CD14-positive monocyte (primary cell): ENCODE data around the gene ATP2B1. TPM values are rescaled to one million over a fixed set of nuclear protein-coding genes. Genes with fewer than 3 reads are reported as not detected.

ENCODE experiments used
- DNase-seq, 3 donors: peaks; one replicate each; pipeline ENCODE4 v3.0.0-alpha.2; 2011 to 2022
- H2AFZ ChIP-seq: 2 replicates; pipeline ENCODE4 v1.6.0; 2012; ENCODE audit warnings: mild to moderate bottlenecking, low read depth, low read length, inconsistent platforms; ENCODE audit not compliant: insufficient read depth, poor library complexity, severe bottlenecking
- H3K27ac ChIP-seq, 2 donors: 1 replicate in 1 of 2; 2 replicates in 1 of 2; pipeline ENCODE4 v1.5.1; 2012 to 2013; ENCODE audit warnings: low read length in 2 of 2, control low read depth in 1 of 2, inconsistent platforms in 1 of 2, low read depth in 1 of 2, mild to moderate bottlenecking in 1 of 2
- H3K27me3 ChIP-seq, 2 donors: one replicate each; pipeline versions ENCODE4 v1.6.0 to v1.6.1; 2011 to 2013; ENCODE audit warnings: low read length in 2 of 2; ENCODE audit not compliant: control insufficient read depth in 2 of 2, insufficient read depth in 2 of 2
- H3K36me3 ChIP-seq, 2 donors: replicated peaks in 1 of 2; 1 replicate in 1 of 2; 2 replicates in 1 of 2; pipeline versions ENCODE4 v1.5.1 to v1.6.1; 2012 to 2013; ENCODE audit warnings: low read length in 2 of 2, control low read depth in 1 of 2, inconsistent platforms in 1 of 2, mild to moderate bottlenecking in 1 of 2; ENCODE audit not compliant: insufficient read depth in 2 of 2, control insufficient read depth in 1 of 2
- H3K4me1 ChIP-seq, 2 donors: 1 replicate in 1 of 2; 2 replicates in 1 of 2; pipeline versions ENCODE4 v1.5.1 to v1.6.1; 2012 to 2013; ENCODE audit warnings: low read length in 2 of 2, control low read depth in 1 of 2, inconsistent platforms in 1 of 2, mild to moderate bottlenecking in 1 of 2, moderate library complexity in 1 of 2; ENCODE audit not compliant: insufficient read depth in 2 of 2, control insufficient read depth in 1 of 2
- H3K4me2 ChIP-seq: replicated peaks from 2 replicates; pipeline ENCODE3; 2012; ENCODE audit warnings: low read length, moderate library complexity, mild to moderate bottlenecking; ENCODE audit not compliant: poor library complexity, severe bottlenecking; ENCODE audit errors: extremely low read depth
- H3K4me3 ChIP-seq, 3 experiments: fragments of 200-600 bp in 1 of 3; sonication (generic) in 1 of 3; replicated peaks in 1 of 3; 1 replicate in 2 of 3; 2 replicates in 1 of 3; pipeline ENCODE4 v1.5.1; 2011 to 2013; ENCODE audit warnings: low read length in 3 of 3, mild to moderate bottlenecking in 3 of 3, control low read depth in 2 of 3, low read depth in 2 of 3, inconsistent platforms in 1 of 3, moderate library complexity in 1 of 3
- H3K79me2 ChIP-seq: 2 replicates; pipeline ENCODE4 v1.6.0; 2012; ENCODE audit warnings: mild to moderate bottlenecking, control low read depth, inconsistent platforms, low read length, moderate library complexity; ENCODE audit not compliant: insufficient read depth
- H3K9ac ChIP-seq: 2 replicates; pipeline ENCODE4 v1.6.0; 2017; ENCODE audit warnings: low read length, mild to moderate bottlenecking; ENCODE audit not compliant: insufficient read depth, poor library complexity, severe bottlenecking
- H3K9me3 ChIP-seq, 2 donors: replicated peaks in 1 of 2; 1 replicate in 1 of 2; 2 replicates in 1 of 2; pipeline versions ENCODE4 v1.5.1 to v1.6.1; 2012 to 2013; ENCODE audit warnings: low read length in 2 of 2, control low read depth in 1 of 2; ENCODE audit not compliant: control insufficient read depth in 1 of 2, insufficient read depth in 1 of 2
- H4K20me1 ChIP-seq: 2 replicates; pipeline ENCODE4 v1.6.0; 2012; ENCODE audit warnings: mild to moderate bottlenecking, low read length, control low read depth, moderate library complexity; ENCODE audit not compliant: insufficient read depth
- H3K27ac Mint-ChIP-seq, 7 donors: one replicate each; pipeline ENCODE4 v1.8.0; 2020; ENCODE audit warnings: mild to moderate bottlenecking in 7 of 7, mixed read lengths in 7 of 7, moderate library complexity in 6 of 7, inconsistent platforms in 2 of 7
- H3K27me3 Mint-ChIP-seq, 3 donors: one replicate each; pipeline ENCODE4 v1.8.0; 2021 to 2022; ENCODE audit warnings: low read depth in 3 of 3, mild to moderate bottlenecking in 3 of 3, mixed read lengths in 3 of 3, moderate library complexity in 3 of 3, inconsistent platforms in 1 of 3
- H3K36me3 Mint-ChIP-seq, 2 donors: one replicate each; pipeline ENCODE4 v1.8.0; 2020; ENCODE audit warnings: mixed read lengths in 2 of 2, inconsistent platforms in 1 of 2, mild to moderate bottlenecking in 1 of 2
- H3K4me1 Mint-ChIP-seq: one replicate; pipeline ENCODE4 v1.8.0; 2020; ENCODE audit warnings: mild to moderate bottlenecking, mixed read lengths
- H3K4me3 Mint-ChIP-seq, 2 donors: one replicate each; pipeline ENCODE4 v1.8.0; 2020; ENCODE audit warnings: mild to moderate bottlenecking in 2 of 2, mixed read lengths in 2 of 2, moderate library complexity in 1 of 2
- H3K9me3 Mint-ChIP-seq, 7 donors: one replicate each; pipeline ENCODE4 v1.8.0; 2020 to 2022; ENCODE audit warnings: mixed read lengths in 7 of 7, mild to moderate bottlenecking in 6 of 7, moderate library complexity in 6 of 7, inconsistent platforms in 2 of 7
- CTCF ChIP-seq: fragments of 200-600 bp; IDR thresholded peaks from one replicate; pipeline ENCODE4 v1.8.0; 2022; ENCODE audit warnings: antibody characterized with exemption, mild to moderate bottlenecking
- WGBS: methylation state at CpG from one replicate; pipeline ENCODE4 v1.1.5; 2013; ENCODE audit warnings: missing lambda C conversion rate; ENCODE audit not compliant: insufficient coverage; 5-methylcytosine and 5-hydroxymethylcytosine counted together
- intact Hi-C, 2 donors: fragments of 100-400 bp; cut with micrococcal nuclease; formaldehyde crosslinking; loops; one replicate each; pipeline versions ENCODE4 v1.15.0 to v1.15.1; 2023
- polyA plus RNA-seq, 3 donors: library from polyadenylated mRNA; depleted of rRNA in 1 of 3; unstranded in 2 of 3; stranded (reverse) in 1 of 3; fragments of 300-500 nt in 2 of 3; fragments of >200 nt in 1 of 3; fragmentation: Illumina TruSeq in 2 of 3; gene quantifications; 1 replicate in 2 of 3; 2 replicates in 1 of 3; pipeline ENCODE4 v1.2.3, GENCODE V29; 2012 to 2021

Gene ATP2B1
- polyA plus RNA-seq, 3 donors = 35.9 to 59.3 (median 53.9) TPM

DNA sequence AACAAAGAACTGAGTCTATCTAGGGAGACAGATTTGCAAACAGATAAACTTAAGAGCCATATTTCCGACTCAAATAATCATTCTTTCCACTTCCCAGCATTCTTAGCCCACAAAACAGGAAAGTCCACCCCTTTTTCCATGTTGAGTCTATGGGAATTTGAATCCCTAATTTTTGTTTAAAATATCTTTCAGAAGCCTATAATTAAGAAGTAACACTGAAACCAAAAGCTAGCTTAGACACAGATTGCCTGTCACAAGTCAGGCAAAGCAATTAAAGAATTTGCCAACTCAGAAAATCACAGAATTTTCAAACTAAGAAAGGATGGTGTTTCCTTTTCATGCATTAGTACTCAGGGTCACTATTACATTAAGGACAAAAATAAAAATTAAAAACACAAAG lies 17.0 kb downstream of the ATP2B1 start:
- peaks cover 9% of the 10 kb centered on the region for H3K4me1 Mint-ChIP-seq
- WGBS = no CpG with 5 or more reads among the region's 1 CpG
- no peak for TF ChIP-seq CTCF
- H2AFZ ChIP-seq = no peak overlapping the region
- intact Hi-C loops = no loop called here
- DNase-seq = no peak
- H3K4me1 ChIP-seq = peaks cover under 1 to 2% of the 10 kb centered on the region in 2 donors
- H4K20me1 ChIP-seq = peaks cover 100% of the 10 kb centered on the region
- H3K27me3 ChIP-seq = no peaks in the 10 kb centered on the region
- H3K27ac Mint-ChIP-seq = no peak overlapping the region
- H3K79me2 ChIP-seq = peaks cover 99% of the 10 kb centered on the region
- H3K9me3 Mint-ChIP-seq = no peaks in the 10 kb centered on the region
- H3K36me3 ChIP-seq = no peaks in the 10 kb centered on the region
- no peak overlapping the region for H3K27ac ChIP-seq
- no peak overlapping the region for H3K4me3 Mint-ChIP-seq
- peaks cover 17 to 18% of the 10 kb centered on the region in 2 donors for H3K36me3 Mint-ChIP-seq
- H3K9ac ChIP-seq = no peak overlapping the region
- H3K4me2 ChIP-seq = no peak overlapping the region
- no peak overlapping the region for H3K4me3 ChIP-seq
- H3K9me3 ChIP-seq = no peaks in the 10 kb centered on the region
- H3K27me3 Mint-ChIP-seq = no peaks in the 10 kb centered on the region

DNA sequence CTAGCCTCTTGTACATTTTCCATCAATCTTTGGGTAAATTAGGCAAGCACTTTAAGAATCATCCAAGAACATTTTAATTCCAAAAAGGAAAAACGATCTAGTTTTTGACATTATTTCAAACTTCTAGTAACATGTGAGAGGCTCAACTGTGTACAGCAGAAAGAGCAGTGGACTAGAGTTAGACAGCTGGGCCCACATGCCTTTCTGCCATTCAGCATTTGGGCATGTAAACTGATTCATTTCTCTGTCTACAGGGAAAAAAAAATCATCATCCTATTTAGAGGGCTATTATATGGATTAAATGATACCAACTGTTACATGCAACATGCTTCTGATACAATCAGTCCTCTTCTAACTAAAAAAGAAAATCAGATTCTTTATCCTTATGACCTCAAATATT lies 17.7 kb downstream of the ATP2B1 start:
- intact Hi-C loops = no loop called here
- H2AFZ ChIP-seq = no peak overlapping the region
- no CpG with 5 or more reads among the region's 1 CpG for WGBS
- H3K4me1 ChIP-seq = no peaks in the 10 kb centered on the region
- no peak overlapping the region for H3K4me3 Mint-ChIP-seq
- peaks cover 100% of the 10 kb centered on the region for H4K20me1 ChIP-seq
- peaks cover 5% of the 10 kb centered on the region for H3K4me1 Mint-ChIP-seq
- H3K9me3 ChIP-seq = no peaks in the 10 kb centered on the region
- no peak overlapping the region for H3K4me3 ChIP-seq
- no peaks in the 10 kb centered on the region for H3K27me3 ChIP-seq
- TF ChIP-seq CTCF = no peak
- no peak overlapping the region for H3K4me2 ChIP-seq
- H3K36me3 ChIP-seq = no peaks in the 10 kb centered on the region
- H3K27ac ChIP-seq = no peak overlapping the region
- H3K36me3 Mint-ChIP-seq = peaks cover 15 to 18% of the 10 kb centered on the region in 2 donors
- H3K9me3 Mint-ChIP-seq = no peaks in the 10 kb centered on the region
- H3K27me3 Mint-ChIP-seq = no peaks in the 10 kb centered on the region
- DNase-seq = no peak
- H3K27ac Mint-ChIP-seq = no peak overlapping the region
- H3K9ac ChIP-seq = no peak overlapping the region
- peaks cover 99% of the 10 kb centered on the region for H3K79me2 ChIP-seq
